K562 (cell line): ENCODE results near the gene ZNF74. TPM values are rescaled to one million over a fixed set of nuclear protein-coding genes. Genes with fewer than 3 reads are reported as not detected.

Experiments
- CBX3 ChIP-seq, 2 experiments: IDR thresholded peaks; 1 replicate in 1 of 2; 2 replicates in 1 of 2; pipeline ENCODE4 v1.6.1; 2012; ENCODE audit warnings: inconsistent platforms in 2 of 2, low read length in 2 of 2, borderline replicate concordance in 1 of 2, control low read depth in 1 of 2
- MBD2 ChIP-seq: sonication (generic); IDR thresholded peaks from 2 replicates; pipeline ENCODE4 v1.6.1; 2016; ENCODE audit warnings: low read depth, borderline replicate concordance
- NR4A1 ChIP-seq, 2 experiments: fragments of 250-450 bp in 1 of 2; fragments of 450-650 bp in 1 of 2; sonication (Bioruptor Pico) in 1 of 2; IDR thresholded peaks; 2 replicates each; pipeline versions ENCODE4 v1.4.0 to v1.6.1; 2016 to 2020; ENCODE audit warnings: mild to moderate bottlenecking in 2 of 2, missing compliant biosample characterization in 1 of 2, missing genetic modification characterization in 1 of 2, moderate library complexity in 1 of 2
- SMARCB1 ChIP-seq: IDR thresholded peaks from 2 replicates; pipeline ENCODE4 v1.6.1; 2011; ENCODE audit warnings: improper control_type of control experiment, low read depth; ENCODE audit not compliant: insufficient read length
- polyA plus RNA-seq, 8 experiments: library from polyadenylated mRNA; depleted of rRNA in 4 of 8; stranded (reverse) in 5 of 8; unstranded in 3 of 8; fragments of >200 nt; fragmentation: Nextera tagmentation in 2 of 8; fragmentation: Illumina TruSeq in 1 of 8; extraction: Ambion mirVana in 2 of 8; extraction: Trizol in 1 of 8; gene quantifications; 2 replicates each; pipeline versions ENCODE4 v1.2.1 to v1.2.3, GENCODE V29; 2011 to 2014; ENCODE audit warnings: inconsistent platforms in 1 of 8, missing spikeins in 1 of 8
- total RNA-seq, 7 experiments: library from RNA; depleted of rRNA in 6 of 7; stranded (reverse); fragments of >200 nt in 6 of 7; fragmentation: Illumina TruSeq in 2 of 7; extraction: Trizol in 2 of 7; gene quantifications; 2 replicates each; pipeline versions ENCODE4 v1.2.1 to v1.2.3, GENCODE V29; 2011 to 2021; ENCODE audit warnings: low replicate concordance in 1 of 7
- TF ChIP-seq, protein P1 (sequence below): fragments of 450-650 bp; IDR thresholded peaks from 2 replicates; pipeline ENCODE4 v1.6.1; 2016; ENCODE audit warnings: low read depth
- TF ChIP-seq, protein P2 (sequence below), 2 experiments: fragments of 450-650 bp in 1 of 2; sonication (generic) in 1 of 2; formaldehyde crosslinking in 1 of 2; IDR thresholded peaks in 1 of 2; conservative IDR thresholded peaks in 1 of 2; 2 replicates each; pipeline versions ENCODE4 v1.6.1 to v1.8.1; 2016 to 2023; ENCODE audit warnings: mild to moderate bottlenecking in 2 of 2, moderate library complexity in 2 of 2, inconsistent platforms in 1 of 2, missing genetic modification reagents in 1 of 2

Gene ZNF74
- total and polyA plus RNA-seq, 9 of the 15 experiments (the other 6 are each of a cell fraction or from before 2014, with no cell fraction given), result 2.4 to 53.5 (median 31.5) TPM

DNA sequence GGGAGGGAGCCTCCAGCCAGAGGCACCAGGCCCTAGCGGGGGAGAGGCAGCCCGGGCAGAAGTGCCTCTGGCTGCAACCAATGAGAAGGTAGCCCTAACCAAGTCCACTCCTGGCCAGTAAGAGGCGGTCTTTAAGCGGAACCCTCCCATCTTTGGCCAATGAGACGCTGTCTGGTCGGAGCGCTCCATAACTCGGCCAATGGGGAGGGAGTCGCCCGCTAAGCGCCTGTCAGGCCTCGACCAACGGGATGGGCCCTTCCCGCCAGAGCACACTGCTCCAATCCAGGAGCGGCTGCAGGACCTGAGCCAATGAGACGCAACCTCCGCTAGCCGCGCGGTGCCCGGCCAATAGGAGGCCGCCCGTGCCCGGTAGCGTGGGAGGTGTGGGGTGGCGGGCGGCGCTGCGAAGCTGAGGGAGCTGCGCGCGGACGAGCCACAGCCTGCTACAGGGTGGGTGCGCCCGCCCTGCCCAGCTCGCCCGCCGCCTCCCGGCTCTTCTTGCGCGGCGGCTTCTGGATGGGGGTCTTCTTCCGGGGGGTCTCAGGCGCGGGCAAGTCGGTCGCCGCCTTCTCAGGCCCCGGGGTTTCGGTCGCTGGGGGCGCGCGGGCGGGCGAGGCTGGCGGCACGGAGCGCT lies 31.1 kb downstream of the ZNF74 start (continued):
- TF ChIP-seq, protein P1, sequence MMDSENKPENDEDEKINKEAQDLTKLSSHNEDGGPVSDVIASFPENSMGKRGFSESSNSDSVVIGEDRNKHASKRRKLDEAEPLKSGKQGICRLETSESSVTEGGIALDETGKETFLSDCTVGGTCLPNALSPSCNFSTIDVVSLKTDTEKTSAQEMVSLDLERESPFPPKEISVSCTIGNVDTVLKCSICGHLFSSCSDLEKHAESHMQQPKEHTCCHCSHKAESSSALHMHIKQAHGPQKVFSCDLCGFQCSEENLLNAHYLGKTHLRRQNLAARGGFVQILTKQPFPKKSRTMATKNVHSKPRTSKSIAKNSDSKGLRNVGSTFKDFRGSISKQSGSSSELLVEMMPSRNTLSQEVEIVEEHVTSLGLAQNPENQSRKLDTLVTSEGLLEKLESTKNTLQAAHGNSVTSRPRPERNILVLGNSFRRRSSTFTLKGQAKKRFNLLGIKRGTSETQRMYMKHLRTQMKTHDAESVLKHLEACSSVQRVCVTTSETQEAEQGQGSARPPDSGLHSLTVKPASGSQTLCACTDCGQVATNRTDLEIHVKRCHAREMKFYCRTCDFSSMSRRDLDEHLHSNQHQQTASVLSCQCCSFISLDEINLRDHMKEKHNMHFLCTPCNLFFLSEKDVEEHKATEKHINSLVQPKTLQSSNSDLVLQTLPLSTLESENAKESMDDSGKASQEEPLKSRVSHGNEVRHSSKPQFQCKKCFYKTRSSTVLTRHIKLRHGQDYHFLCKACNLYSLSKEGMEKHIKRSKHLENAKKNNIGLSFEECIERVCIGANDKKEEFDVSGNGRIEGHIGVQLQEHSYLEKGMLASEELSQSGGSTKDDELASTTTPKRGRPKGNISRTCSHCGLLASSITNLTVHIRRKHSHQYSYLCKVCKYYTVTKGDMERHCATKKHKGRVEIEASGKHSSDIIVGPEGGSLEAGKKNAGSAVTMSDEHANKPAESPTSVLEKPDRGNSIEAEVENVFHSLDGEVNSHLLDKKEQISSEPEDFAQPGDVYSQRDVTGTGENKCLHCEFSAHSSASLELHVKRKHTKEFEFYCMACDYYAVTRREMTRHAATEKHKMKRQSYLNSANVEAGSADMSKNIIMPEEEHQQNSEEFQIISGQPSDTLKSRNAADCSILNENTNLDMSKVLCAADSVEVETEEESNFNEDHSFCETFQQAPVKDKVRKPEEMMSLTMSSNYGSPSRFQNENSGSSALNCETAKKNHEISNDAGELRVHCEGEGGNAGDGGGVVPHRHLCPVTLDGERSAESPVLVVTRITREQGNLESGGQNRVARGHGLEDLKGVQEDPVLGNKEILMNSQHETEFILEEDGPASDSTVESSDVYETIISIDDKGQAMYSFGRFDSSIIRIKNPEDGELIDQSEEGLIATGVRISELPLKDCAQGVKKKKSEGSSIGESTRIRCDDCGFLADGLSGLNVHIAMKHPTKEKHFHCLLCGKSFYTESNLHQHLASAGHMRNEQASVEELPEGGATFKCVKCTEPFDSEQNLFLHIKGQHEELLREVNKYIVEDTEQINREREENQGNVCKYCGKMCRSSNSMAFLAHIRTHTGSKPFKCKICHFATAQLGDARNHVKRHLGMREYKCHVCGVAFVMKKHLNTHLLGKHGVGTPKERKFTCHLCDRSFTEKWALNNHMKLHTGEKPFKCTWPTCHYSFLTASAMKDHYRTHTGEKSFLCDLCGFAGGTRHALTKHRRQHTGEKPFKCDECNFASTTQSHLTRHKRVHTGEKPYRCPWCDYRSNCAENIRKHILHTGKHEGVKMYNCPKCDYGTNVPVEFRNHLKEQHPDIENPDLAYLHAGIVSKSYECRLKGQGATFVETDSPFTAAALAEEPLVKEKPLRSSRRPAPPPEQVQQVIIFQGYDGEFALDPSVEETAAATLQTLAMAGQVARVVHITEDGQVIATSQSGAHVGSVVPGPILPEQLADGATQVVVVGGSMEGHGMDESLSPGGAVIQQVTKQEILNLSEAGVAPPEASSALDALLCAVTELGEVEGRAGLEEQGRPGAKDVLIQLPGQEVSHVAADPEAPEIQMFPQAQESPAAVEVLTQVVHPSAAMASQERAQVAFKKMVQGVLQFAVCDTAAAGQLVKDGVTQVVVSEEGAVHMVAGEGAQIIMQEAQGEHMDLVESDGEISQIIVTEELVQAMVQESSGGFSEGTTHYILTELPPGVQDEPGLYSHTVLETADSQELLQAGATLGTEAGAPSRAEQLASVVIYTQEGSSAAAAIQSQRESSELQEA, result no peak
- TF ChIP-seq CBX3 (IDR thresholded peaks at IDR 0.05; ENCODE audit: borderline replicate concordance in 1 of 2, low read length in 2 of 2) (peak in 1 of 2 experiments; percentile 44; a peak in 1 of 3 replicates), SMARCB1 (no peak), MBD2 (peak; percentile 57; the same call in 1 of the 2 replicates), NR4A1 (CRISPR knock-in tag; IDR thresholded peaks at IDR 0.05) (peak; percentile 22; the same call in 1 of the 2 replicates), NR4A1 (tag; IDR thresholded peaks at IDR 0.05) (no peak)
- TF ChIP-seq, protein P2, sequence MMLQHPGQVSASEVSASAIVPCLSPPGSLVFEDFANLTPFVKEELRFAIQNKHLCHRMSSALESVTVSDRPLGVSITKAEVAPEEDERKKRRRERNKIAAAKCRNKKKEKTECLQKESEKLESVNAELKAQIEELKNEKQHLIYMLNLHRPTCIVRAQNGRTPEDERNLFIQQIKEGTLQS (IDR thresholded peaks at IDR 0.05), result peak; percentile 84
- TF ChIP-seq, protein P2 (CRISPR knock-in tag; conservative IDR thresholded peaks at IDR 0.05), result no peak
- TF ChIP-seq, all 486 proteins: peak for 18
